PFSK-1 (cell line): ENCODE measurements around the gene UNC13C.

Experiments used
- FOXP2 ChIP-seq: optimal IDR thresholded peaks from 2 replicates; pipeline ENCODE3; 2011; ENCODE audit warnings: borderline replicate concordance, control low read depth, inconsistent platforms; ENCODE audit not compliant: insufficient read depth; ENCODE audit errors: extremely low read length, extremely low read depth
- POLR2AphosphoS5 ChIP-seq: IDR thresholded peaks from 2 replicates; pipeline ENCODE4 v1.6.1; 2012; ENCODE audit warnings: low read depth, mild to moderate bottlenecking, control low read depth, low read length, moderate library complexity
- REST ChIP-seq, 2 experiments: IDR thresholded peaks; 2 replicates each; pipeline versions ENCODE4 v1.6.1 to v1.8.0; 2011 to 2012; ENCODE audit warnings: low read depth in 2 of 2, low read length in 2 of 2, control low read depth in 1 of 2, inconsistent platforms in 1 of 2, mild to moderate bottlenecking in 1 of 2, moderate library complexity in 1 of 2; ENCODE audit not compliant: insufficient read depth in 1 of 2
- SIN3A ChIP-seq: IDR thresholded peaks from 2 replicates; pipeline ENCODE4 v1.6.1; 2012; ENCODE audit warnings: mild to moderate bottlenecking, low read length, moderate library complexity, borderline replicate concordance; ENCODE audit not compliant: insufficient read depth
- TAF1 ChIP-seq: IDR thresholded peaks from 2 replicates; pipeline ENCODE4 v1.6.1; 2012; ENCODE audit warnings: low read length, control low read depth, borderline replicate concordance; ENCODE audit not compliant: insufficient read depth

- TF ChIP-seq POLR2AphosphoS5 = no peak
- no peak for TF ChIP-seq REST (IDR thresholded peaks at IDR 0.05; ENCODE audit: insufficient read depth in 1 of 2, low read depth in 2 of 2, low read length in 2 of 2)
- TF ChIP-seq FOXP2 = no peak
- no peak for TF ChIP-seq TAF1
- TF ChIP-seq SIN3A = no peak
Measured at GRCh38 chr15:54149115-54149531, 170.9 kb downstream of the UNC13C start.
